ELR (cell line): ENCODE measurements around the gene ZCCHC3.
"Not testable (repeated sequence)": the region's sequence is repeated elsewhere in the genome, so short reads cannot be mapped to it uniquely, and the experiment has no call there.

ENCODE experiments used
- DNase-seq: peaks from one replicate; pipeline ENCODE4 v3.0.0-alpha.2; 2015; ENCODE audit warnings: low read depth

Gene ZCCHC3

DNA sequence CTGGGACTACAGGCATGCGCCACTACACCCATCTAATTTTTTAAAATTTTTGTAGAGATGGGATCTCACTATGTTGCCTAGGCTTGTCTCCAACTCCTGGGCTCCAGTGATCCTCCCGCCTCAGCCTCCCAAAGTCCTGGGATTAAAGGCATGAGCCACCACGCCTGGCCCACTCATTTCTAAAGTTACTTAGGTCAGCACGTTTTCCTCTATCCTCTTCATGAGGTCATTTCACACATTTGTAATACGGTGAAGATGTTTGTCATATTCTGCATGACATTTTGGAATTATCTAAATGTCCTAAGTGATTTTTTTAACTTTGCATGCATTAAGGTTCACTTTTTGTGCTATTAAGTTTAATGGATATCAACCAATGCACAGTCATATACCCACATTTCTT lies 16.0 kb downstream of the ZCCHC3 start:
- no peak for DNase-seq

DNA sequence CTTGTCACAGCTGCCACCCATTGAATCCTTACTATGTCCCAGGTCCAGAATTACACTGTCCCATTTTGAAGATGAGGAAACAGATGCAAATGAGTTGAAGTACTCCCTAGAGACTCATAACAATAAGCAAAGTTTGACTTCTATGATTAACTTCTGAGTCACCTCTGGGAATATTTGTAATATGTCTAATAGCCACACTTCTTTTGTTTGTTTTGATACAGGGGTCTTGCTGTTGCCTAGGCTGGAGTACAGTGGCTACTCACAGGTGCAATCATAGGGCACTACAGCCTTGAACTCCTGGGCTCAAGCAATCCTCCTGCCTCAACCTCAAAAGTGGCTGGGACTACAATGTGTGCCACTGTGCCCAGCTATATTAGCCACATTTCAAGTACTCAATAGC lies 16.6 kb downstream of the ZCCHC3 start:
- peak; percentile 93 for DNase-seq

DNA sequence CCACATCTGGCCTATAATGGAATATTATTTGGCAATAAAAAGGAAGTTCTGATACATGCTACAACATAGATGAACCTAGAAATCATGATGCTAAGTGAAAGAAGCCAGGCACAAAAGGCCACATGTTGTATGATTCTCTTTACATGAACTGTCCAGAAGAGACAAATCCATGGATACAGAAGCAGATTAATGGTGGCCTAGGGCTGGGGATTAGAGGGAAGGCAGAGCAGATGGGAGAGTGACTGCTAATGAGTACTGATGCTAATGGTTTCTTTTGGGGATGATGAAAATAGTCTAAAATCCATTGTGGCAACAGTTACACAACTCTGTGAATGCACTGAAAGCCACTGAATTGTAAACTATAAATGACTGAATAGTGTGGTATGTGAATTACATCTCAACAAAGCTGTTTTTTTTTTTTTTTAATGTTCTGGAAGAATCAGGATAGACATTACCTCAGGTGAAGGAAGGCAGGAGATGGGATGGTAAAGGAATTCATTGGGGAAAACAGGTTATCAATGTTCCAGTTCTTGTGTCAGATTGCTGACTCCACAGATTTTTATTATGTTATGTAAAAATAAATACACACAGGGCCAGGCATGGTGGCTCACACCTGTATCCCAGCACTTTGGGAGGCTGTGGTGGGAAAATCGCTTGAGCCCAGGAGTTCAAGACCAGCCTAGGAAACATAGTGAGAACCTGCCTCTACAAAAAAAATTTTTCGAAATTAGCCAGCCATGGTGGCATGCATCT lies 19.1 kb downstream of the ZCCHC3 start:
- DNase-seq = peak; percentile 53

DNA sequence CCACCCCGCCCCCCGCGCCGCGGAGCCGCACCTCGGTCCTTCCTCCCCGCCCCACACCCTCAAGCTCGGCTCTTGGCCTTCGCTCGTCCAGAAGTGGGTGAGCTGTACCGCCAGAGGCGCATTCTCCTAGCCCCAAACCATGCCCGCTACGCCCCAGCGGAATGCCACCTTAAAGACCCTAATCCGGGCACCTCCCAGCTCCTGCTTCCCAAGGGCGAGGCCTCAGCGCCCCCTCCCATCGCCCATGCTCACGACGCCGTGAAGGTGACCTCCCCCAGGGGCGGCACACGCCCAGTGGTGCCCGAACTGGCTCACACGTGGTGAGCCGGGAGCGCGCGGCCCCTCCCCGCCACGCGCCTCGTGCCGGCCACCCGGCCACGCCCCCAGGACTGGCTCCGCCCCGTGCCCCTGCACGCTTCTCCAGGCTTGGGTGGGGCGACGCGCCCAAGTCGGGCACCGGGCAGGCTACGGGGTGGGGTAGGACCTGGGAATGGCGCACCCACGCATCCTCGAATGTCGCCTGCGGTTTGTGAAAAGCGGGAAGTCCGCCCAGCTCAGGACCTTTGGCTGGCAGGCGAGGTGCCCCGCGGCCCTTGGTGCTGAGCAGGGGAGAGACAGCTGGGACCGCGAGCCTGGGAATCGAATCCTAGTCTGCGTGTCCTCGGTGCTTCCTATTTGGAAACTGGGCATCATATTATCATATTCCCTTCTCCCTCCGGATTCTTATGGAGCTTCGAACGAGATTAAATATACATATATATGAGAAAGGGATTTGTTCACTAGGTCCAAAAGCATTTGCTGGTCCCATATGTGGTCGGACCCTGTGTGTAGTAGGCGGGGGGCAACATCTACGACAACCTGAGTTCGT lies 27.0 kb downstream of the ZCCHC3 start:
- peak; percentile 88 for DNase-seq

DNA sequence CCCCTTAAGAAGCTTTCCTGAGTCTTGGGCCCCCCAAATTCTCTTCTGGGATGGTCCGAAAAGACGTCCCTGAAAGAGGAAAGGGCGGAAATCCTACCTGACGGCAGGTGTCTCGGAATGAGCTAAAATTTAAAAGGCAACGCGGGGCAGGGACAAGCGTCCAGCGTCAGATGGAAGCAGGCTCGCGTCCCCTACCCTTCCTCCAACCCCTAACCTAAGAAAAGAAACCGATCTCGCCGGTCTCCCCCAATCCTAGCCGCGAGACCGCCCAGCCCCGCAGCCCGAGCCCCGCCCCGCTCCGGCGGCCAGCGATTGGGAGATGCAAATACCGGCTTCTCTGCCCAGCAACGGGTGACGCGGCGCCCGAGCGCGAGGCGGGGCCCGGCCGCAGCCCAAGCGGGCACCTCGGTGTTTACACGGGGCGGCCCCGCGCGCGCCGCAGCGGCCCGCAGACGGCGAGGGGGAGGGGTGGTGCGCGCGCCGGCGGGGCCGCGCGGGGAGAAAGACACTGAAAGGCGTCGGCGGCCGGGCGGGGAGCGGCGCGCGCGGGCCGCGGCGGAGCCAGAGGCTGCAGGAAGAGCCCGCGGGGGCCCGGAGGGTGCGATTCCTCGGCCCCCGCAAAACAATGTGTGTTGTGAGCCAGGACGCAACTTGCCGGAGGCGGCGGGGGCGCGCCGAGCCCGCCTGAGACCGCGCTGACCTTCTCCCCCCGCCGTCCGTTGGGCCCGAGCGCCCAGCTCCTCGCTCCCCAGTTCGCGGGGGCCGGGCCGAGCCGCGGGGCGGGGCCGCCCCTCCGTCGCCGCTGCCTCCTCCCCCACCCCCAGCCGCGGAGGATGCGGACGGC lies 27.9 kb downstream of the ZCCHC3 start, which contains the start of gene SOX12:
Gene SOX12, plus strand, starts transcription at position 508 of the 844 bp plus-strand sequence. CDS start 373 bp downstream, outside the sequence.
- DNase-seq = peak; percentile 90

DNA sequence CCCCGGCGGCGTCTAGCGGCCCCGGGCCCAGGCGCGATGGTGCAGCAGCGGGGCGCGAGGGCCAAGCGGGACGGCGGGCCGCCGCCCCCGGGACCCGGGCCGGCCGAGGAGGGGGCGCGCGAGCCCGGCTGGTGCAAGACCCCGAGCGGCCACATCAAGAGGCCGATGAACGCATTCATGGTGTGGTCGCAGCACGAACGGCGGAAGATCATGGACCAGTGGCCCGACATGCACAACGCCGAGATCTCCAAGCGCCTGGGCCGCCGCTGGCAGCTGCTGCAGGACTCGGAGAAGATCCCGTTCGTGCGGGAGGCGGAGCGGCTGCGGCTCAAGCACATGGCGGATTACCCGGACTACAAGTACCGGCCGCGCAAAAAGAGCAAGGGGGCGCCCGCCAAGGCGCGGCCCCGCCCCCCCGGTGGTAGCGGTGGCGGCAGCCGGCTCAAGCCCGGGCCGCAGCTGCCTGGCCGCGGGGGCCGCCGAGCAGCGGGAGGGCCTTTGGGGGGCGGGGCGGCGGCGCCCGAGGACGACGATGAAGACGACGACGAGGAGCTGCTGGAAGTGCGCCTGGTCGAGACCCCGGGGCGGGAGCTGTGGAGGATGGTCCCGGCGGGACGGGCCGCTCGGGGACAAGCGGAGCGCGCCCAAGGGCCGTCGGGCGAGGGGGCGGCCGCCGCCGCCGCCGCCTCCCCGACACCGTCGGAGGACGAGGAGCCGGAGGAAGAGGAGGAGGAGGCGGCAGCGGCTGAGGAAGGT lies 28.7 kb downstream of the ZCCHC3 start:
- peak; percentile 71 for DNase-seq

DNA sequence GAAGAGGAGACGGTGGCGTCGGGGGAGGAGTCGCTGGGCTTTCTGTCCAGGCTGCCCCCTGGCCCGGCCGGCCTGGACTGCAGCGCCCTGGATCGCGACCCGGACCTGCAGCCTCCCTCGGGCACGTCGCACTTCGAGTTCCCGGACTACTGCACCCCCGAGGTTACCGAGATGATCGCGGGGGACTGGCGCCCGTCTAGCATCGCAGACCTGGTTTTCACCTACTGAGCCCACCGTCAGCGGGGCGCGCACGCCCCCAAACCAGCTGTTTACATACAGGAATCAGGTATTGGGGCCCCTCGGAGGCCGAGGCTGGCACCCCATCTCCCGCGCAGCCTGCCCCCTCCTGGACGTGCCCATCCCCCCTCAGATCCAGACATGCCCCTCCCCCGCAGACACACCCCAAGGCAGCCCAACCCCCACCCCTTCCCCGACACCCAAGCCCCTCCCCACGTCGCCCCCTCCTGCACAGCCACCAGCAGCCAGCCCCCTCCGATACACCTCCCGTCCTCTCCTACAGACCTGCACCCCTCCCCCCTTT lies 29.3 kb downstream of the ZCCHC3 start:
- DNase-seq = peak; percentile 57

DNA sequence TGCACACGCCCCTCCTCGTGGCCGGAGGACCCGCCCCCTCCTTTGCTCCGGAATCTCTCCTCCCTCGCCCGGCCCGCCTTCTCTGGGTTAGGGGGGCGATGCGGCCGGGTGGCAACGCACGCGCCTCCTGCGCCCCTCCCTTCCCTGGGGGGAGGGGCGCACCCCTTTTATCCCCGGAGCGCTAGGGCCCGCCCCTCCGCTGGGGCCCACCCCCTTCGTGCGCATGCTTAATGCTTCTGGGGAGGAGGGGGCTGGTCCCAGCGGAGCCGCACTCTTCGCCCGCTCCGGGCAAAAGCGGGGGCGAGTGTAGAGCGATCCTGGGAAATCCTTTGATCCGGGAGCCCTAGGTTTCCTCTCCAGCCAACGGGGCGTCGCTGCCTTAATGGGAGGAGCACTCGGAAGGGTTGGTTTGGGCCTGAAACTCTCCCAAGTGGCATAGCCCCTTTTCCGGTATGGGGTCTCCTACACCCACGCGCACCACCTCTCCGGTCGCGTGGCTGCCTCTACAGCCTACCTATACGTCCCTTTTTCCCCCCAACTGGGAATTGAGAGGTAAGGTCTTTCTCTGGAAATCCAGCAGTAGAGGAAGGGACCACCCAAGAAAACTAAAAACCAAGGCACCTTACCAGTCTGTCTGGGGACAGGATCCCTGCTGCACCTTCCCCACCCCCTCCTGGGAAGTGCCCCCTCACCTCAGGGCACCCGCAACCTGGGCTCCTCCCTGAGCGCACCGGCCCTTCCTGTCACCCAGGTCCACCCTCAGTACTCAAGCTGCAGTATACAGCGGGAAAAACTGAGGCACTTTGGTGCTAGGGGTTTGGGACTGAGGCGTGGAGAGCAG lies 30.0 kb downstream of the ZCCHC3 start:
- peak; percentile 91 for DNase-seq

DNA sequence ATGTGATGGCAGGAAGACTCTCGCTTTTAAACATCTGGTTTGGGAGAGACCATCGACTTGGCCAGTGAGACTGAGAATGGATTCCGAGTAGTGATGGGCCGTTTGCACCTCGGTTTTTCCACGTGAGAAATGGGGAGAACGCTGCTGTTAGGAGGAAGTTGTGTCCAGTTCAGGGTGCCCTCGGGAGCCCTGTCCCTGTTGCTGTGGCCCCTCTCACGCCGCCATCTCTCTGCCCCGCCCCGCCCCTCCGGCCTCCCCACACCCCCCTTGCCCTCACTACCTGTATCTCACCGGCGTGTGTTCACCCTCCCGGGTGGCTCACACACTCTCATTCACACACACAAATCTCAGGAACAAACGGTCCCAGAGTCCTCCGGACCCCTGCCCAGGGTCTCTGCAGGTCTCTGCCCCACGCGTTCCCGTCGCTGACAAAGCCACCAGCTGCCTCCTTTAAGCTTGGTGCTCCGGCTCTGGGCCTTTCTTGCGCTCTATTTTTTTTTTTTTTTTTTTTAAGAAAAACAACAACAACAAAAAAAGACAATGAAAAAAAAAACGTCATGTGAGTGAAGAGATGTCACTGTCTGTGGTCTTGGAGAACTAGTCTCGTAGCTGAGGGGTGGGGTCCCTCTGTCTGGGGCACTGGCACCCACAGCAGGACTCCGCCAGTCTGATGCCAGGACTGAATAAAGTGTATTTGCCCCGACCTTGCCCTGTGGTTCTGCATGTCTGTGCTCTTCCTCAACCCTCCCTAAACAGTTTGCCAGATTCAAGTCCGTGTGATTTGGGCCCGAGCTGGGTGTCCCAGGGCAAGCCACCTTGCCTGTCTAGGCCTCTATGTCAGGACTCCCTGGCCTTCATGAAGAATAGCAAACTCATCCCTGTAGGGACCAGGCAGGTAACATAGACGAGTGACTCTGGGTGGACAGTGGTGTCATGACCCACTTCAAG lies 30.9 kb downstream of the ZCCHC3 start:
- no peak for DNase-seq

DNA sequence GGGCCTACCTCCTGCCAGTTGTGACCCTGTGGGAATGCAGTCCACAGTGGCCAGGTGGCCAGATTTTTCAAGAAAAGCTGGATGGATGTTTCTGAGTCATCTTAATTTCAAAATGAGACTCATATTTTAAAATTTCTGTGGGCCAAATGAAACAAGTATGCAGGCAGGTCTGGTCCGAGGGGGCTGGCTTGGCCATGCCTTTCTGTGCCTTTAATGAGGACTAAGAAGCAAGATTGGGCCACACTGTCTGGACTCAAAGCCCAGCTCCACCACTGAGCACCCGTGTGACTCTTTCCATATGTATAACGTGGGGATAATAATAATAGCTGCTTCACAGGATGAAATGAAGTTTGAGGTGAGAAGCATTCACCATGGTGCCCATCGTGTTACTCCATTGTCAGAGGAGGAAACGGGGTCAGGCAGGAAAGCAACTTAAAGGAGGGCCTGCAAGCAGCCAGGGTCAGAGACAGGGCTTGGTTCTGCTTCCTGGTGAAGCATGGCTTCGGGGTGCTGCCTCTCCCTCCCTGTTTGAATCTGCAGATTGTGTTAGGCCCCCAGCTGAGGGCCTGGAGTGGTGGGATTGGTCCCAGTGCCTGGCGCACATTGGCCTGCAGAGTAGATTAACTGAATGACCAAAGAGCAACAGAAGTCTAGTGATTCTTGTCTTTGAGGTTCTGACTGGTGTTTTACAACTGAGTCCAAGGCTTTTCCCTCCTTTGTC lies 31.8 kb downstream of the ZCCHC3 start:
- DNase-seq = no peak

DNA sequence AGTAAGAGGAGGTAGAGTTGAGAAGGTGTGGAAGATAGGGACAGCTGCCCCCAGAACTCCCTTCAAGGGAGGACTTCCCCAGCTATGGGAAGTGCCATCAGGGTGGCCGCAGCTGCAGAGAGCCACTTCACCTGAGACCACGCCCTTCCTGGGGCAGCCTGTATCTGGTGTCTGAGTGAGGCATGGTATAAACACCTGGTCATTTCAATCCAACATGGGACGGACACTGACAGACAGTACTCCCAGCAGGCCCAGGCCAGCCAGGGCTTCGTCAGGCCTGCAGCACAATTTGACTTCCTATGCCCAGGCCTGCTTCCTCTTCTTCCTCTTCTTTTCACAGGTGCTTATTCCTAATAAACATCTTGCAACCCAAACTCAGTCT lies 32.5 kb downstream of the ZCCHC3 start:
- no peak for DNase-seq

DNA sequence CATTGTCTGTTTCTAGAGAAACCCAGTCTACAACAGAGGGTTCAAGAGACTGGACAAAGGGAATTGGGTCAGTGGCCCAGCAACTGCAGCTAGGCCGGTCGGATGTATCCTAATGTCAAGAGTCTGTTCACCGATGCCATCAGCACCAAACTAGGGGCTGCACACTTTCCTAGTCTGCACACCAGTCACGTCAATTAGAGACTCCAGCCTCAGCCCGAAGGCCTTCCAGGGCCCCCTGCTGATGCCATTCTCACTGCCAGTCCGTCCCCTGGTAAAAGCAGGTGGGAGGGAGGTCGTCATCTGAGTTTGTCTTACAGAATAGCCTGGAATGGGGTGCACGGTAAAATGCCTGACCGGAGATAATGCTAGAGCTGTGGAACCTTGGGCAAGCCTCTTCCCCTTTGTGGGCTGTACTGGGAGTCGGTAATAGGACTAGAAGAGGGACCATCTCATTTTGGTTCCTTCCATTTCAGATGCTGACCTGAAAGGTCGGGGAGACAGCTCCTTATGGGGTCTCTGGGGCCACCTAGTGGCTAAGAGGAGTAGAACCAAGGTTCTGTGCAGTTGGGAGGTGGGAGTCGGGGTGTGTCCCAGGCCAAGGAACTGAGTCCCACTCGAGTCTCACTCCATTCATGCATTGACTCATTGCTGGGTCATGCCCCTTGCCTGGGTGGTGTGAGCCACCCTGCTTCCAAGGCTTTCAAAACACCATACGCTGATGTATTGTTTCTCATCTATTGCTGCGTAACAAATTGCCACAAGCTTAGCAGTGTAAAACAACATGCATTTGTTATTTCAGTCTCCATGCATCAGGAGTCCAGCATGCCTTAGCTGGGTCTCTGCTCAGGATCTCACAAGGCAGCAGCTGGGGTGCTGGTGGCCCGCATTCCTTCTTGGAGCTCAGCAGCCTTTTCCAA lies 33.1 kb downstream of the ZCCHC3 start:
- peak; percentile 83 for DNase-seq

DNA sequence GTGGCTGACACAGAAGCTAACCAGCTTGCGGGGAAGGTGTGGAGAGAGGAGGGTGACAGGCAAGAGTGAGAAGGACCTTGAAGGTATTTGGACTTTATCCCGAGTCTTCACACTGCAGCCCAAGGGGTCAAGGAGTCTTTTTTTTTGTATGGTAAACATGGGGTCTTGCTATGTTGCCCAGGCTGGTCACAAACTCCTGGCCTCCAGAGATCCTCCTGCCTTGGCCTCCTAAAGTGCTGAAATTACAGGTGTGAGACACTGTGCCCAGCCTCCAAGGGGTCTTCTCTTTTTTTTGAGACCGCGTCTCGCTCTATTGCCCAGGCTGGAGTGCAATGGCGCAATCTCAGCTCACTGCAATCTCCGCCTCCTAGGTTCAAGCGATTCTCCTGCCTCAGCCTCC lies 37.2 kb downstream of the ZCCHC3 start:
- DNase-seq = no peak

DNA sequence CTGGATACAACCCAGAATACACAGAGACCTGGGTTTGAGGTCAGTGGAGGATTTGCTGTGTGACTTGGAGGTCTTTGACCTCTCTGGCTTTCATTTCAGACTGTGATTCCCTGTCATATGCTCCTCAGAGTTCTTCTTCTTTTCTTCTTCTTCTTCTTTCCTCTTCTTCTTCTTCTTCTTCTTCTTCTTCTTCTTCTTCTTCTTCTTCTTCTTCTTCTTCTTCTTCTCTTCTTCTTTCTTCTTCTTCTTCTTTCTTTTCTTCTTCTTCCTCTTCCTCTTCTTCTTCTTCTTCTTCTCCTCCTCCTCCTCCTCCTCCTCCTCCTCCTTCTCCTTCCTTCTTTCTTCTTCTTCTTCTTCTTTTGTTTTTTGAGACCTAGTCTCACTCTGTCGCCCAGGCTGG lies 38.7 kb downstream of the ZCCHC3 start:
- DNase-seq = not testable (repeated sequence)

DNA sequence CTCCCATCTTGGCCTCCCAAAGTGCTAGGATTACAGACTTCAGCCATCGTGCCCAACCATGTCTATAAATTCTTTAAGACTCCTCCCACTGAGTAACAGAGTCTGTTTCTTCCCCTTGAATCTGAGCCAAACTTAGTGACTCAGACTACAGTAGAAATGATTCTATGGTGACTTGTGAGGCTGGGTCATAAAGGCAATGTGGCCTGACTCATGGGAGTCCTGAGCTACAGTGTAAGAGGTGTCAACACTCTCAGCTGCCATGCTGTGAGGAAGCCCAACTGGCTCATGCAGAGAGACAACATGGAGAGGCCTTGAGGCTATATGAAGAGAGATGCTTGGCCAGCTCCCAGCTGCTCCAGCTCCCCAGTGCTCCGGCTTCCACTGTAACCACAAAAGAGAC lies 44.3 kb downstream of the ZCCHC3 start:
- peak; percentile 98 for DNase-seq

DNA sequence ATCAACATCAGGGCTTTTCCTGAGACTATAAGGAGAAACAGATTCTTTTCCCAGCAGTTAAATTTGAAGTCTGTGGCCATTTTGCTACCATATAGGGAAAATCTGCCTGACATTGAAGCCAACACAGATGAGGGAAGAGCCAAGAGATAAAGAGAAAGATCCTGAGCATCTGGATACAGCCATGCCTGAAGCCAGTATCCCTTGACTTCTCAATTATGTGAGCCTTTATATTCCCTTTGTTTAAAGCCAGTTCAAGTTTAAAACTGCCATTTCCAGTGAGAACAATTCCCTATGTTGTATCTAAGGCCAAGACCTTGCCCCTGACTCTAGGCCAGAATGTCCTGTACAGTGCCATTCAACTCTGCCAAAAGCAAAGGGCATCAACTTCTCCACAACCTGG lies 45.7 kb downstream of the ZCCHC3 start:
- no peak for DNase-seq

DNA sequence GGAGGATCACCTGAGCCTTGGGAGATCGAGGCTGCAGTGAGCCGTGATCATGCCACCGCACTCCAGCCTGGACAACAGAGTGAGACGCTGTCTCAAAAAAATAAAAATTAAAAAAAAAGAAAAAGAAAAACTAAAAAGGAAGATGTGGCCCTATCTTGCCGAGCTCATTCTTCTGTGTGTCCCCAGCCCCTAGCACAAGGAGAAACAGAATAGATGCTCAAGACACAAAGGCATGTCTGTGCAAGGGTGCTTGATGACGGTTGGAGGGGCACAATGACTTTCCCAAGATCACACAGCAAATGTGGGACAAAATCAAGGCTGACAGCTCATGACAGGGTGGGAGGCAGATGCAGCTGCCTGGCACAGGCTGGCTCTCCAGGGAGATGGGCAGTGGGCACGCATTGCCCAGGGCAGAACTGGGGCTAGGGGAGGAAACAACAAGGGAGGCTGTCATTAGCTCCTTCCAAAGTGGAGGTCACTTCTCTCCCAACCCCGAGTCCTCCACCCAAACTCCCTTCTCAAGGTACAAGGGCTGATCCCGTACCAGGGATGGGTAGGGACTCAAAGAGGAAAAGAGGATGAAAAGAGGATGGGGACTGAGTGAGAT lies 48.8 kb downstream of the ZCCHC3 start:
- no peak for DNase-seq
